SH-SY5Y (cell line): ENCODE measurements around the gene VPS37C.

ENCODE experiments used
- GATA2 ChIP-seq: IDR thresholded peaks from 2 replicates; pipeline ENCODE4 v1.6.1; 2011; ENCODE audit warnings: mild to moderate bottlenecking, low read depth, low read length
- GATA3 ChIP-seq: IDR thresholded peaks from 2 replicates; pipeline ENCODE4 v1.6.1; 2011; ENCODE audit warnings: low read depth, mild to moderate bottlenecking, low read length, moderate library complexity

DNA sequence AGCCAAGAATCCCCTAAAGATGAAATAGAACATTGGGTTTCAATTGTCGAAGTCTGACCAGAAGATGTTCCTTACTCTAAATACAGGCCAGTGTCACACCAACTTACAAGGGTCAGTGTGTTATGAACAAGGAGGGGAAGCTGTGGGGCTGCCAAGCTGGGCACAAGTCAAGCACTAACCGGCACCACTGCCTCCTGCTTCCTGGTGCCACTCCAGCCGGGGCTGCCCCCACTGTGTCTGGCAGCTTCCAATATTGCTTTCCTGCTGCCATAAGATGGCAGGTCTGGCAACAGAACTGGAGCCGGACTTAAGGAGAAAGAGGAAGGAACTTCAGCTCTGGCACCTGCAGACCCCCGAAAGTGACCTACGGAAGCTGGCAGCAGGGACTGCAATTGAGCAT, 13.7 kb upstream of the VPS37C start:
- TF ChIP-seq GATA2 (no peak), GATA3 (no peak)
